Suprapubic skin (tissue), 3 donors: ENCODE results near the gene ZBTB40.

ENCODE experiments used
- CTCF ChIP-seq, 2 donors: fragments of 200-600 bp in 1 of 2; fragments of 450-650 bp in 1 of 2; sonication (generic) in 1 of 2; IDR thresholded peaks; one replicate each; pipeline ENCODE4 v1.5.1; 2016 to 2019; ENCODE audit warnings: antibody characterized with exemption in 2 of 2, mild to moderate bottlenecking in 1 of 2, moderate library complexity in 1 of 2
- EP300 ChIP-seq: sonication (generic); formaldehyde crosslinking; IDR thresholded peaks from one replicate; pipeline ENCODE4 v1.6.1; 2017; ENCODE audit warnings: antibody characterized with exemption

DNA sequence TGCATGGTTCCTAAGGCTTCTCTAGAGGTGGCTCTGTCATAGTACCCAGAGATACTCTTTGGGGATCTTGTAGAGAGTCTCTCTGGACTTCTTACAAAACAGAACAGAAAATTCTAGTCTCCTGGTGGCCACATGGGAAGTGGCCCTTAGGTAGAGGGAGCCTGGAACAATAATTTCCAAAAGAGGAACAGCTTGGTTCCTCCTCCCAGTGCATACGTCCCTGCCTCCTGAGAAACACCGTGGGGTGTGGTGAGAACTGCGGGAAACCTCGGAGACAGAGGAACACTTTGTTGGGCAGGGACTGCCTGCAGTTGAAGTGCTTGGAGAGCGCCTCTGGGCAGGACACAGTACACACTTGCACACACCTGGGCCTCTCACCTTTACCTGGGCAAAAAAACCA lies 72.8 kb downstream of the ZBTB40 start:
- no peak for TF ChIP-seq CTCF (IDR thresholded peaks at IDR 0.05)
- TF ChIP-seq EP300 = no peak
